ENCODE data around the gene ITGA7.
A peak's percentile ranks its signal among the peaks of the same experiment; 100 is the strongest.

ITGA7 gene, protein sequence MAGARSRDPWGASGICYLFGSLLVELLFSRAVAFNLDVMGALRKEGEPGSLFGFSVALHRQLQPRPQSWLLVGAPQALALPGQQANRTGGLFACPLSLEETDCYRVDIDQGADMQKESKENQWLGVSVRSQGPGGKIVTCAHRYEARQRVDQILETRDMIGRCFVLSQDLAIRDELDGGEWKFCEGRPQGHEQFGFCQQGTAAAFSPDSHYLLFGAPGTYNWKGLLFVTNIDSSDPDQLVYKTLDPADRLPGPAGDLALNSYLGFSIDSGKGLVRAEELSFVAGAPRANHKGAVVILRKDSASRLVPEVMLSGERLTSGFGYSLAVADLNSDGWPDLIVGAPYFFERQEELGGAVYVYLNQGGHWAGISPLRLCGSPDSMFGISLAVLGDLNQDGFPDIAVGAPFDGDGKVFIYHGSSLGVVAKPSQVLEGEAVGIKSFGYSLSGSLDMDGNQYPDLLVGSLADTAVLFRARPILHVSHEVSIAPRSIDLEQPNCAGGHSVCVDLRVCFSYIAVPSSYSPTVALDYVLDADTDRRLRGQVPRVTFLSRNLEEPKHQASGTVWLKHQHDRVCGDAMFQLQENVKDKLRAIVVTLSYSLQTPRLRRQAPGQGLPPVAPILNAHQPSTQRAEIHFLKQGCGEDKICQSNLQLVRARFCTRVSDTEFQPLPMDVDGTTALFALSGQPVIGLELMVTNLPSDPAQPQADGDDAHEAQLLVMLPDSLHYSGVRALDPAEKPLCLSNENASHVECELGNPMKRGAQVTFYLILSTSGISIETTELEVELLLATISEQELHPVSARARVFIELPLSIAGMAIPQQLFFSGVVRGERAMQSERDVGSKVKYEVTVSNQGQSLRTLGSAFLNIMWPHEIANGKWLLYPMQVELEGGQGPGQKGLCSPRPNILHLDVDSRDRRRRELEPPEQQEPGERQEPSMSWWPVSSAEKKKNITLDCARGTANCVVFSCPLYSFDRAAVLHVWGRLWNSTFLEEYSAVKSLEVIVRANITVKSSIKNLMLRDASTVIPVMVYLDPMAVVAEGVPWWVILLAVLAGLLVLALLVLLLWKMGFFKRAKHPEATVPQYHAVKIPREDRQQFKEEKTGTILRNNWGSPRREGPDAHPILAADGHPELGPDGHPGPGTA

DNA sequence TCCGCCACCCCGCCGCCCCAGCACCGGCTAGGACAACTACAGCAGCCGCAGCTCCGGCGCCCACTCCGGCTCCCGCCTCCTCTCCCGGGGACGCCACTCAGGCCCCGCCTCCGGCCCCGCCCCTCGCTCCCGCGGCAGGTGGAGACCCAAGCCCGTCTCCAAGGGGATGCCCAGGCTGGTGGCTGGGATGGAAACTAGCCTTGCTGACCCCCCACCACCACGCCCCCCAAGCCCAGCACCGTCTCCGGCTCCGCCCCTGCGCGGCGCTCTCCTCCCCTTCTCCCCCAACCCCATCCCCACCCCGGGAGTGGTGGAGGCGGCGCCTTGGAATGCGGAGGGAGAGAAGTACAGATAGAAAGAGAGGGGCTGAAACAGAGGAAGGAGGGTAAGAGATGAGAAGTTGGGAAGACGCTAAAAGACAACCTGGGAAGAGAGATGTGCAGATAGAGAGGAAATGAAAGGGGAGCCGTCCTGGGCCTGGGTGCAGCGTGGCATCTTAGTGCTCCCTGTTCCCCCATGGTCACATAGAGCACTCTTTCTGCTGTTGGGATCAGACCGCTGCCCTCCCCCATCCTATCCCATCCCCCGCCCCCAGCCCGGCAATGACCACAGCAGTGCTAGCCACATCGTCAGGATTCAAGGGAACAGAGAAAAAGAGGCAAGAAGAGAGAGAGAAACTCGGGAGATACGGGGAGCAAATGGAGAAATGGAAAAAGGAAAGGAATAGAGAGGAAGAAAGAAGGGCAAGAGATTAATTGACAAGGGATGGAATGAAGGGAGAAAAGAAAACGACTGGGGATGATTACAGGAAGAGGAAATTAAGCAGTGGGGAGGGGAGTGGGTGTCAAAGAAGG lies at the start of gene ITGA7:
ITGA7 (minus strand) TSS at position 64 of the 854 bp plus-strand sequence. CDS start 222 bp downstream, outside the sequence.
- peak; percentile 56 to 62 for DNase-seq

DNA sequence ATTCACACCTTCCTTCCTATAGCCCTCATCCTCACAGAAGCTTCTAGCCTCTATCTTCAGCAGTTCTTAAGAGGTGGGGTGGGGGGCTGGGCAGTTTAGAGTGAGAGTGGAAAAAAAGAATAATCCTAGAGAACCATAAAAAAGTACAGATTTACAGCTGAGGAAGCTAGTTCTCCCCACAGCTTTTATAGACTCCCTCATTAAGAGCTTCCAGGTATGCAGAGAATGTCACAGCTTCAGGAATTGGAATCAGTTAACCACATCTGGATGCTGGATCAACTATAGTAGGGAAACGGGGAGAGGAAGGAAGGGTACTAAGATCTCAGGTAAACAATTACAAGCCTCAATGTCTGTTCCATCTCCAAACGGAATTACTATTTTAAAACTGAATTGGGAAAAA lies 47.5 kb upstream of the ITGA7 start:
- no peak for DNase-seq

DNA sequence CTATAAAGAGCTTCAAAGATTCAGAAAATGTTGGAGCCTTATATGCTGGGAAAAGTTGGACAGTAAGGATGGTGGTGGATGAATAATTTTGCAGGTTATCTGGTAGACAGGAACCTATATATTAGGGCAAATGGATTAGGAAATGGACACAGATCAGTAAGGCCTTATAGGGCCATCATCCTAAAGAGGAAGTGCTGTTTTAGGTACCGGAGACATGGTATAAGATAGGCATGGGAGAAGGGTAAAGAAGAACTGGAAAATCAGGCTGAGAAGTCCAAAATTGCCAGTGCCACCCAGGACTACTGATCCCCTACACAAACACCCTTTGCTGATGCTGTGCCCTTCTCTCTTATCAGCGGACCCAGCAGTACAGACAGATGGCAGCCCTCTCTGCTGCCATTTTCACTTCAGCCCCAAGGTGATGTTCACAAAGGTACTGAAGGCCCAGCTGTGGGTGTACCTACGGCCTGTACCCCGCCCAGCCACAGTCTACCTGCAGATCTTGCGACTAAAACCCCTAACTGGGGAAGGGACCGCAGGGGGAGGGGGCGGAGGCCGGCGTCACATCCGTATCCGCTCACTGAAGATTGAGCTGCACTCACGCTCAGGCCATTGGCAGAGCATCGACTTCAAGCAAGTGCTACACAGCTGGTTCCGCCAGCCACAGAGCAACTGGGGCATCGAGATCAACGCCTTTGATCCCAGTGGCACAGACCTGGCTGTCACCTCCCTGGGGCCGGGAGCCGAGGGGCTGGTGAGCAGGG lies 40.7 kb upstream of the ITGA7 start:
- DNase-seq = no peak

DNA sequence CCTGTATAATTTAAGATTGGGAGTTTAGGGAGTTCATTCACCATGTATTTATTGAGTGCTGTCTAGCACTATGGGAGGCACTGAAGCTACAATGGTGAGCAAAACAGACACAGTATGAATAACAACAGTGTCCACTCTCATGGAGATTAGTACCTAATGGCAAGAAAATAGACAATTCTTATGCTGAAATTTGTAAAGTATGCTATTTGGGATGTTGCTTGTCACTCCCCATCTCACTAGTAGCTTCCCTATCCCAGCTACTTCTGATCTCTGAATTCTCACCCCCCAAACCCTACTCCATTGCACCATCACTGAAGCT lies 39.2 kb upstream of the ITGA7 start:
- no peak for DNase-seq

DNA sequence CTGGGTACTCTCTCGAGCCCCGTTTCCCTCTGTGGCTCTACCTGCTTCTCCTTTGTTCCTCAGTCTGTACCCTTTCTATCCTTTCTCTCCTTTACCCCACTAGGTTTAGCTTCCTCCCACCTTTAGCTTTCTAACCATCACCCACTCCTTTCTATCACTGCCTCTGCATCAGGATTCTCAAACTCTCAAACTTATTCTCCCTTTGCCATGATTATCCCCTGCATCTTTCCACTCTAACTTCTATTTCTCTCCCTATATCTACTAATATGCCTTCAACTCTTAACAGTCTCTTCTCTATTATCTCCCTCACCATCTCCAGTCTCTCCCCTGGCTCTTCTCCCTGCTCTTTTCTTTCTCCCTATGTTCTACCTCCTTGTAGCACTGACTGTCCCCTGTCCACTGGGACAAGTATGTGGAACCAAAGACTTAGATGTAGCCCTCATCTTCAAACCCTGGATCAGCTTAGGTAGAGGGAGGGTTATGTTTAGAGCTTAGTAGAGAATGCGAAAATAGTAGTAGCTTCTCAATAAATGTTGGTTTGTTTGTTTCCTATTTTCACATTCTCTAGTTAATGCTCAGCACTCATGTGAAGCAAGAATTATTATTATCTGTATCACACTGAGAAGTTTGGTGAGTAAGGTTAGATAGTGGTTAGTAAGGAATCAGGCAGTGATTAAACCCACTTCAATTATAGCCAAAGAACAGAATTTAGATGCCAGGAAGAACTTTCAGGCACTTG lies 38.6 kb upstream of the ITGA7 start:
- no peak for DNase-seq

DNA sequence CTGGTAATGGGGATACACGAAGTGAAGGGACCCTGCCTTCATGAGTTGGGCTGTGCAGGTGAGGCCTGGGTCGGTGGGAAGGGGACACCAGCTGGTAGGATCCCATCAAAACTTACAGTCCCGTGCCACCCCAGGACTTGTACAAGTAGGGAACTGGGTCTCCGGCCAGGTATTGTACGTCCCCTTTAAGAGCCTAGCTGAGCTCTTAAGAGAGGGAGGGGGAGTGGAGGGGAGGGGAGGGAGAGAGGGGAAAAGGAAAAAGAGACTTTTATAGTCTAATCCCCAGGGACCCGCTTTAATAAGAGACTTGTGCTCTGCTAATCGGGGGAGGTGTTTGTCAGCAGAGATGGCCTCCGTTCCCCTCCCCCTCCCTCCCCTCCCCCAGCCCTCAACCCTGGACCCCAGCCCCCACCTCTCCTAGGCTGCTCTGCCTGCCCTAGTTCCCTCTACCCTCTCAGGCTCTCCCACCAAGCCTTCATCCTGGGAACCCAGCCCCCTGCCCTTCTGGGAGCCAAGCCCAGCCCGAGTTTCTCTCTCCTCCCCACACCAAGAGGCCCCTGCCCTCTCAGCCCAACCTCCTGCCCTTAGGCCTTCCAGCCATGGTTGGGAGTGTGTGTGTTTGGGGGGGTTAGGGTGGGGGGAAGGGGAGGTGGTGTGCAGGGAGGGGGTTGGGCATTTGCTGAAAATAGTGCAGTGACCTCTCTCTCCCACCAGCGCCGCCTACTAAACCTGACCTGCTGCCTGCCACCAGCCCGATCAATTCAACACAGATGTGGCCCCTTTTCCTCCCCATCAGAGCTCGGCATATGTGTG lies 37.9 kb upstream of the ITGA7 start:
- DNase-seq = no peak

DNA sequence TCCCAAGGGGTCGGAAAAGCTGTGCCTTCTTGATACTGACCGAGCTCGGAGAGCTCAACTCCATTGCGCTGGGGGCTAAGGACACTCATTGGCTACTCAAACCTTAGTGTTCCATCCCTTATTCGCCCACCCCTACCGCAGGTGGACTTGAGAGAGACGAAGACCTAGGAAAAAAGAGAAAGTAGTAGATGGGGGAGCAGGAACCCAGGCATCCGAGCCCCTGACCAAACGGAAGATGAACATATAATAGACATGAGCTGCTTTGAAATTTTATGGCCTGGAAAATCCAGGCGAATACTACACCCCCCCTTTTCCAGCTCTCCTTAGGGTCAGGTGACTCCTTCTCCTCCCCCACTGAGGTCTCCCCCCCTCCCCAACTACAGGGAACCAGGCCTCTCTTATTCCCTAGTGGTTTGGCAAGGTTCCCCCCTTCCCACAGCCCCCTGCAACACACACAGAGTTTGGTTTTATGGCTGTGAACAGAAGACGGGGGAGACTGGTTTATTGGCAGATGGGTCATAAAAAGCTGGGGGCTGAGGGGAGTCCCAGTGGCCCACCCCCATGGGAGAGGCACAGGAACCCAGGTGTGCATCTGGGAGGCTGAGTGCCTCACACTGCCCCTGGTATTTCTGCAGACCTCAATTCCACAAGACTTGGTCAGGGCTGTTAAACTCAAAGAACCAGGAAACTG lies 36.8 kb upstream of the ITGA7 start:
- DNase-seq = no peak

DNA sequence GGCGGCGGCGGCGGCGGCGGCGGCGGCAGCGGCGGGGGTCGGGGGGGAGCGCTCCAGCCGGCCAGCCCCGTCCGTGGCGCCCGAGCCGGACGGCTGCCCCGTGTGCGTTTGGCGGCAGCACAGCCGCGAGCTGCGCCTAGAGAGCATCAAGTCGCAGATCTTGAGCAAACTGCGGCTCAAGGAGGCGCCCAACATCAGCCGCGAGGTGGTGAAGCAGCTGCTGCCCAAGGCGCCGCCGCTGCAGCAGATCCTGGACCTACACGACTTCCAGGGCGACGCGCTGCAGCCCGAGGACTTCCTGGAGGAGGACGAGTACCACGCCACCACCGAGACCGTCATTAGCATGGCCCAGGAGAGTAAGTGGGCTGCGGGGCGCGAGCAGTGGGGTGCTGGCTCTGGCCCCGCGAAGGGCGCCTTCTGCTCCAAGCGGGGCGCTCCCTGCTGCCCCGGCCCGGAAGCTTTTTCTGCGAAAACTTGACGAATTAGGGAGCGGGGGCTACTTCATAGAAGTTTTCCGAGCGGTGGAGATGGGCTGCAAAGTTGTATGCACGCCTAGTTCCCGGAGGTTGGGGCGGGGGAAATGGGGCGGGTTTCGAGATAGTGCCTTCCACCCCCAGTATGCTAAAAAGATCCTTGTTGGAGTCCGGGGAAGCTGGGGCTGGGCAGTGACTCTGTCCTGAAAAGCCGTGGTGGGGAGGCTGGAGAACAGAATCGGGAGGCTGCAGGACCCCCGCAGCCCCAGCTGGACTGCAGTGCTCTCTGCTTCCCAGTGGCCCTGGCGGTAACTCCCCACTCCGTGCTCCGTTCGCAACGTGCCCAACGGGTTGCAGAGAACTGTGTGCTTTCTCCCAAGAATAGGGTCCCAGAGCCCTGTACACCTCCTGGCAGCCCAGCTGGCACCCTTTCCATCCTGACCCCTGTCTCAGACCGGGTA lies 36.0 kb upstream of the ITGA7 start:
- DNase-seq = peak; percentile 48 to 50

DNA sequence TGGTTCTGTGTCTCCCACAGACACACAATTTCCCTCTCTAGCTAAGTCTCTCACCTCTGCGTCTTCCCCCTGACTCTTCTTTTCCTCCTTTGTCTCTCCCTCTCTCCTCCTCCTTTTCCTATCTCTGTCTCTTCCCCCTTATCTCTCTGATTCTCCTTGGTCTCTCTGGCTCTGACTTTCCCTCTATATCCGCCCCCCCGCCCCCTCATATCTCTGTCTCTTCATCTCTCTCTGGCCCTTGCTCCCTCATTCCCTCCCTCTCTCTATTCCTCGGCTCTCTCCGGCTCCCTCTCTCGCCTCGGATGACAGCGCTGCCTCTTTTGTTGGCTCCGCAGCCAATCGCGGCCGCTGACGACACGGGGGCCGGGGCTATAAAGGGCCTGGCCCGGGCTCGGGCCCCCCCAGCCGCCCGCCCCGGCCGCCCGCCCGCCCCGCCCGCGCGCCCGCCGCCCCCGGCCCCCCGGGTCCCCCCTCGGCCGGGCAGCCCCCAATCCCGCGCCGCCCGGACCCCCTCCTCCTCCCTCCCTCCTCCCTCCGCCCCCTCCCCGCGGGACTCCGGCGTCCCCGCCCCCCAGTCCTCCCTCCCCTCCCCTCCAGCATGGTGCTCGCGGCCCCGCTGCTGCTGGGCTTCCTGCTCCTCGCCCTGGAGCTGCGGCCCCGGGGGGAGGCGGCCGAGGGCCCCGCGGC lies 35.2 kb upstream of the ITGA7 start, which contains the start of gene GDF11:
GDF11 (plus strand) TSS at position 404 of the 687 bp plus-strand sequence; CDS start at position 599, 195 bp downstream.
- DNase-seq = peak; percentile 72 to 83

DNA sequence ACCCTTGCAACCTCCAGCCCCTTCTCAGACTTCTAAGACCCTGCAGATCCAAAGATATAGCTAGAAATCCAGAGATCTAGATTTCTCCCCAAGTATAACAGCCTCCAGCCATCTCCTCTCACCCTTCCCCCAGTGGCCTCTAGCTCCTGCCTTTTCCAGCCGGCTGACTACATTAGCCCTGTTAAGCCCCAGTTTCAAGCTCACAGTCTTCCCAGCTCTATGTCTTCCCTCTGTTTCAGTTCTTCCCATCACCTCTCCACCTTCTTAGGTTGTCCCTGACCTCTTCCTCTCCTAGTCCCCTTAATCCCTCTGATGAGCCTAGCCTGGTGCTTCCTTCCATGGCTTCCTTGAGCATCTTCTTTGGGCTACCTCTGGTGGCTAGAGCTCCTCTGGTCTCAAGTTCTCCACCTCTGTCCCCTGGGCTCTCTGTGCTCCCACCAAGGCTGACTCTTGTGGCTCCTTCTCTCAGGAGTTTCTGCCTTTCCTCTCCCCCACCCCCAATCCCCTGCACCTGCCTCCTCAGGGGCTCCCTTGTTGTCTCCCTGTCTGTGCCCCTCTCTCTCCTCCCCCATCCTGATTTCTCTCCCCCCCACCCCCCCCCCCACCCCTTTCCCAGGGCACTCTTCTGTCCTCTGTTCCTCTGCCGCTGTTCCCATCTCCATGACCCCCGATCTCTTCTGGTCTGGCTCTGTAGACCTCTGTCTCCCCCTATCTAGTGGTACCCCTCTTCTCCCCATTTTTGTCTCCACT lies 34.4 kb upstream of the ITGA7 start:
- no peak for DNase-seq

DNA sequence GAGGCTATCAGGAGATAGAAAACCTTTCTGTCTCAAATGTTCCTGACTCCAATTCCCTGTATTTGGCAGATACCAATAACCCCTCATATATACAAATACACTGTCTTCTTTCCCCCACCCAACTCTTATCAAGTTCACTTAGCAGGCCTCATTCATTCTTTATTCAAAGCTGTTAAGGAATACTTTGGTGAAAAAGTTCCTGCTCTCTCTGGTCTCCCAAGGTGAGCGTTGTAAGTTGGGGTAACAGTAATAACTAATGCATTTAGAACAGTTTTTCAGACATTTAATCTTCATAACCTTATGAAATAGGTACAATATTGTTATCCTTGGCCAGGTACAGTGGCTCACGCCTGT lies 31.3 kb upstream of the ITGA7 start:
- no peak for DNase-seq

DNA sequence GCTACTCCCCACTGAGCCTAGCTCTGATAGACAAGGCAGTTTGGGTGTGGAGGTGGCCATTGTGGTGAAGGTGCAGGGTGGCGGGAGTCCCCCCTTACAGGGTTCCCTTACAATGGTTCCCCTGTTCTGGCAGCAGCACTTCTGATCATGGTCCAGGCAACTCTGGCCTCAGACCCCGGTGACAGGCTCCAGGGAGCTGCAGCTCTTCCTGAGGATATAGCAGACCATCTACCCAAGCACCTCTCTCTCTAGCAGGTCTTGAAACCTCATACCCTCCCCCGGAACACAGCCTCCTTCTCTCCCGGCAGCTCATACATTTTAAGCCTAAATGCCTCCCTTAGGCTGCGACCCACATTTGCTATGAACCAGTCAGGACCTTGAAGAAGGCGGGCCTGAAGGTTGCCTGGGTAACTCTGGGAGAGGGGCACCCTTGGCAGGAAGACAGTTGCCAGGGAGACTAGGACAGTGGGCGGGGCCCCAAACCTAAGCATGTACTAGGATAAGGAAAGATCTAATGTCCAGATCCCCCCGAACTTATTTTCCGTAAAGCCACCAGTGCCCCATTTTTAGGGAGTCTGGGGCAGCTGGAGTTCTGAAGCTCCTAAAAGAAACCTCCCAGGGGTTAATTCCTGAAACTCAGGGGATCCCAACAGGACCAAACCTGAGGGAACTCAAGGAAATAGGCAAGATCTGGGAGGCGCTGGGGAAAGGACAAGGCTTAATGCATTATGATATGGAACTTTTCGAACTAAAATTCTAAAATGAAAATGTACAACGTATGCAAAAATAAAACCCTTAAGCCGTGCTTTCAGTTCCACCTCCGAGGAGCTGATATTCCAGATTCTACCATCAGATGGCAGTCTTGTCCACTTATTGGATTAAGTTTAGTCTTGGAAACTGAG lies 30.7 kb upstream of the ITGA7 start:
- peak; percentile 82 to 91 for DNase-seq

DNA sequence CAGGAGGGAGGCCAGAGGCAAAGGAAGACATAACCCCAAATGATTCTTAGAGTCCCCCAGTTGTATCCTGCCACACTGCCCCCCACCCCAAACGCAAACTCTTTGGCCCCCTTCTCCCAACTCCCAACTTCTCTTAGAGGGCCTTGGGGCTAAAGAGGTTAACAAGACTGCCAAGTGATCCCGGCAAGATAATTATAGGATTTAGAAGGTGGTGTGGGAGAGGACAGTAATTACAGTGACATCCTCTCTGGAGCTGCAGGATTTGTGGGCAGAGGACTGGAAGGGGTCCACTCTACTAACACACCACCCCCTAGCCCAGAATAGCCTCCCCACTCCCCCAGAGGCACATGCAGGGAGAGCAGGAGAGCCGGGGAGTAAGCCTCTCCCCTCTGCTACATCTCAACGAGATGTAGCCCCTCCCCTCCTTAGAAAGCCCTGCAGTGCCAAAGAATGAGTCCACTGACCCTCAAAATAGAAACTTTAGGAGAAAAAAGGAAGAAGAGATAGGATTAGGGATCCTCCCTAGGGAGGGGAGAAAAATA lies 29.9 kb upstream of the ITGA7 start:
- DNase-seq = no peak

DNA sequence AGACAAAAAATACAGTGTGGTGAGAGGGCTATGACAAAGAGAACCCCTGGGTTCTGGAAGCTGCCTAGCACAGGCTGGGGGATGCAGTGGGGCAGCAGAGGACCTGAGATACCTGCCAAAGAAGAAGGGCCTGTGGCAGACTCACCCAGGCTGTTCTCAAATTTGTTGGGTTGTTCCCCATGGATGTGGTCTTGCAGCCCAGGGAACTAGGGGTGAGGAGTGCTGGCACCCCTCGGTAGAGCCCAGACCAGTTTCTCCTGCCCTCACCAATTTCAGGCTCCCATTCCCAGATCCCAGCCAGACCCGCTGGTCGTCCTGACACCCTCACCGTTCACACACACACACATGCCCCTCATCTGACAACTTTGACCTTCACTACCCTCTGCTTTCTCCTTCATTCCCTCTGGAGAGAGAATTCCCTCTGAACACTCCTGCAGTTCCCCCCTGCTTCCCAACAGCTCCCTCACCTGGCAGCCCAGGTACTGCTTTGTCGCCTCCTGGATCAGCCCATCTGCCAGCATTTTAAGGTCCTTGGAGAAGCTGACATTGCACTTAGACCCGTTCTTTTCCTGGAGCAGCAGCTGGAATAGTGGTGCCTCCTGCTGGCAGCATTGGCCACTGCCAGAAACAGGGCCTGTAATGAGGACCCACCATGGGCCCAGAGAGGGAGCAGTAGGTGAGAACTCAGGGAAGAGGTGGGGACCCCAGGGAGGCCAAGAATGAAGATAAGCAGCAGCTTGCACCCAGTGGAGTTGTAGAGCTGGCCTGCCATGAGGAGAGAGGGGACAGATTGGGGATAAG lies 29.3 kb upstream of the ITGA7 start:
- DNase-seq = peak; percentile 62 to 67

DNA sequence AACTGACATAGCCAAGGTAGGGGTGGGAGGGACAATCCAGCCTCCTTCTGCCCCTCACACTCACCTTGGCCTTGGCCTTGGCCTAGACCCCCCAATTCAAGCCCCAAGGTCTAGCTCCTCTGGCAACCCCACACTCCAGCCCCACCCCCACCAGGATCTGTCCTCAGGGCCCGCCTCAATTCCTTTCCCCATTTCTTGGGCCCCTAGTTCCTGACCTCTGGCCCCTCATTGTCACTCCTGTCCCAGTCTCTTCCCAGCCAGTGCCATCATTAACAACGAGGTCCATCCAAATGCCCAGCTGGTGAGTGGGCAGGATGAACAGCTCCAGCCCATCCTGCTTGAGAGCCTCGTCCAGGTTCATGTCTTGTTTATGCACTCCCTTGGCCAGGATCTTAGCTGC lies 28.4 kb upstream of the ITGA7 start:
- no peak for DNase-seq
